HT1080 (cell line): ENCODE measurements around the gene RALGDS. TPM values are rescaled to one million over a fixed set of nuclear protein-coding genes. Genes with fewer than 3 reads are reported as not detected.

Source experiments
- DNase-seq: peaks from one replicate; pipeline ENCODE4 v3.0.0-alpha.2; 2015; ENCODE audit warnings: low read depth
- total RNA-seq: library from RNA; depleted of rRNA; stranded (reverse); fragments of >200 nt; shearing (Covaris generic); gene quantifications from 2 replicates; pipeline ENCODE4 v1.2.3, GENCODE V29; 2014

The RALGDS gene
- total RNA-seq, 1 experiment from 2014 or later: 23.4 TPM

GRCh38 chr9:133151601-133152525 lies 30.8 kb upstream of the RALGDS start:
- DNase-seq: no peak

- DNase-seq: no peak
Measured at GRCh38 chr9:133151041-133151440, 30.0 kb upstream of the RALGDS start.

GRCh38 chr9:133149130-133150015 lies 28.3 kb upstream of the RALGDS start:
- DNase-seq: peak; percentile 90

GRCh38 chr9:133148199-133149129 lies 27.4 kb upstream of the RALGDS start:
- DNase-seq: no peak

- peak; percentile 60 for DNase-seq
Measured at GRCh38 chr9:133147412-133148198, 26.6 kb upstream of the RALGDS start.

- DNase-seq: no peak
Measured at GRCh38 chr9:133146746-133147411, 25.8 kb upstream of the RALGDS start.

GRCh38 chr9:133144904-133145851 lies 24.1 kb upstream of the RALGDS start:
- no peak for DNase-seq

- DNase-seq: peak; percentile 55
Measured at GRCh38 chr9:133144142-133144903, 23.3 kb upstream of the RALGDS start.

- DNase-seq: no peak
Measured at GRCh38 chr9:133143639-133144141, 22.6 kb upstream of the RALGDS start.

- no peak for DNase-seq
Measured at GRCh38 chr9:133142684-133143622, 21.9 kb upstream of the RALGDS start.

GRCh38 chr9:133141833-133142595 lies 21.0 kb upstream of the RALGDS start:
- no peak for DNase-seq

- DNase-seq: no peak
Measured at GRCh38 chr9:133140606-133141005, 19.6 kb upstream of the RALGDS start.

- DNase-seq: no peak
Measured at GRCh38 chr9:133140174-133140505, 19.1 kb upstream of the RALGDS start.

- no peak for DNase-seq
Measured at GRCh38 chr9:133139246-133140173, 18.5 kb upstream of the RALGDS start.
